ENCODE data around the gene YEATS4. TPM values are rescaled to one million over a fixed set of nuclear protein-coding genes. Genes with fewer than 3 reads are reported as not detected.

Gene YEATS4
- total and polyA plus RNA-seq, 10 donors: 11.3 to 36.5 (median 16.3) TPM

DNA sequence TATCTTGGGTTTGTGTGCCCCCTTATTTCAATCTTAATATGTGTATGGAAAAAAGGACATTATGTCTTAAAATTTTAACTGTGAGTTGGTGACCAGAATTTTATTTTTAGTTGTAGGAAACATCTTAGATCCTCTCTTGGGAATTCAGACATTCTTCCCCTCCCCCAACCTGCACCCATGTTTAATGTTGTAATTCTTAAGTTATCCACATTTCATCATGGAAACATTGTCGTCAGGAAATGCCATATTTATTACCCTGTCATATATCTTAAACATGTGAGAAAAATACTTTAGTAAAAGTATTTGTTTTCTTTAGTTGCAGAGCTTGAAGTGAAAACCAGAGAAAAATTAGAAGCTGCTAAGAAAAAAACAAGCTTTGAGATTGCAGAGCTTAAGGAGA, 30.3 kb downstream of the YEATS4 start:
- Histone ChIP-seq H3K27ac (no peak overlapping the region), H3K4me1 (no peaks in the 10 kb centered on the region), H3K27me3 (replicated peaks in 1 of 7) (no peaks in the 10 kb centered on the region), H3K4me3 (no peak overlapping the region), H3K36me3 (peaks cover 0 to 51% (median 17%) of the 10 kb centered on the region in 6 donors), H3K9me3 (no peaks in the 10 kb centered on the region)
- intact Hi-C loops (cut with DNase I; ENCODE audit: low total_unique reads): no loop called here
- WGBS, 5 donors: 38 to 58% (median 40%) methylated on average over 1 of the region's 1 CpG
- DNase-seq: no peak
- TF ChIP-seq, protein P1, sequence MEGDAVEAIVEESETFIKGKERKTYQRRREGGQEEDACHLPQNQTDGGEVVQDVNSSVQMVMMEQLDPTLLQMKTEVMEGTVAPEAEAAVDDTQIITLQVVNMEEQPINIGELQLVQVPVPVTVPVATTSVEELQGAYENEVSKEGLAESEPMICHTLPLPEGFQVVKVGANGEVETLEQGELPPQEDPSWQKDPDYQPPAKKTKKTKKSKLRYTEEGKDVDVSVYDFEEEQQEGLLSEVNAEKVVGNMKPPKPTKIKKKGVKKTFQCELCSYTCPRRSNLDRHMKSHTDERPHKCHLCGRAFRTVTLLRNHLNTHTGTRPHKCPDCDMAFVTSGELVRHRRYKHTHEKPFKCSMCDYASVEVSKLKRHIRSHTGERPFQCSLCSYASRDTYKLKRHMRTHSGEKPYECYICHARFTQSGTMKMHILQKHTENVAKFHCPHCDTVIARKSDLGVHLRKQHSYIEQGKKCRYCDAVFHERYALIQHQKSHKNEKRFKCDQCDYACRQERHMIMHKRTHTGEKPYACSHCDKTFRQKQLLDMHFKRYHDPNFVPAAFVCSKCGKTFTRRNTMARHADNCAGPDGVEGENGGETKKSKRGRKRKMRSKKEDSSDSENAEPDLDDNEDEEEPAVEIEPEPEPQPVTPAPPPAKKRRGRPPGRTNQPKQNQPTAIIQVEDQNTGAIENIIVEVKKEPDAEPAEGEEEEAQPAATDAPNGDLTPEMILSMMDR (IDR thresholded peaks at IDR 0.05 in 8 of 11, conservative IDR thresholded peaks at IDR 0.05 in 3 of 11): no peak
- TF ChIP-seq POLR2A (IDR thresholded peaks at IDR 0.05) (no peak), POLR2AphosphoS5 (IDR thresholded peaks at IDR 0.05) (no peak)

DNA sequence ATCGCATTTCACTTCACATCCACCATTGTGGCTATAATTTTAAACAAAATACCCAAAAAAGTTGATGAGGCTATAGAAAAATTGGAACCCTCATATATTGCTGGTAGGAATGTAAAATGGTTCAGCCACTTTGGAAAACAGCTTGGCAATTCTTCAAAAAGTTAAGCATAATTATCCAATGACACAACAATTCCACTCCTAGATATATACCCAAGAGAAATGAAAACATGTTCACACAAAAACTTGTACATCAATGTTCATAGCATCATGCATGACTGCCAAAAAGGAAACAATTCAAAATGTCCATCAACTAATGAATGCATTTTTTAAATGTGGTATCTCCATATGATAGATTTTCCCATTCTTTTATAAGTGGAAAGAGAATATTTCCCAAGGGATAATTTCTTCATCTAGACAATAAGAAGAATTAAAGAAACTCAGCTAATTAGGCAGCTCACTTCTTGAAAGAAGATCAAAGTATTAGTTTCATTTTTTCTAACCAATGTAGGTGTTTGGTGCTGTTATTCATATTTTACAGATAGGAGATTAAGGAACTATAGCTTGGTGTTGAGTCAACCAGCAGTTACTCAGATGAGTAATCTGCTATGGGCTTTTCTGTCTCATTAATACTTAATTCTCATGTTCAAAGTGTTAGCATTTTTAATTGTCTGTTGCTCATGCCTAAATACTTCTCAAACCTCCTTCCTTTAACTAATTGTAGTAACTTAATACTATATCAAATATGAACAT, 32.8 kb downstream of the YEATS4 start:
- intact Hi-C loops (cut with DNase I; ENCODE audit: low total_unique reads): no loop called here
- 95 to 100% (median 98%) methylated on average over 1 of the region's 1 CpG for WGBS, 5 donors
- DNase-seq: no peak
- H3K27me3 ChIP-seq (replicated peaks in 1 of 7): no peaks in the 10 kb centered on the region
- no peaks in the 10 kb centered on the region for H3K4me1 ChIP-seq
- peaks cover 0 to 54% (median 17%) of the 10 kb centered on the region in 6 donors for H3K36me3 ChIP-seq
- TF ChIP-seq POLR2A (IDR thresholded peaks at IDR 0.05) (no peak), POLR2AphosphoS5 (IDR thresholded peaks at IDR 0.05) (no peak)
- TF ChIP-seq, protein P1 (IDR thresholded peaks at IDR 0.05 in 8 of 11, conservative IDR thresholded peaks at IDR 0.05 in 3 of 11): no peak
- H3K4me3 ChIP-seq: no peak overlapping the region
- H3K9me3 ChIP-seq: peaks cover 0 to 15% (median 11%) of the 10 kb centered on the region in 8 donors
- H3K27ac ChIP-seq: no peak overlapping the region

DNA sequence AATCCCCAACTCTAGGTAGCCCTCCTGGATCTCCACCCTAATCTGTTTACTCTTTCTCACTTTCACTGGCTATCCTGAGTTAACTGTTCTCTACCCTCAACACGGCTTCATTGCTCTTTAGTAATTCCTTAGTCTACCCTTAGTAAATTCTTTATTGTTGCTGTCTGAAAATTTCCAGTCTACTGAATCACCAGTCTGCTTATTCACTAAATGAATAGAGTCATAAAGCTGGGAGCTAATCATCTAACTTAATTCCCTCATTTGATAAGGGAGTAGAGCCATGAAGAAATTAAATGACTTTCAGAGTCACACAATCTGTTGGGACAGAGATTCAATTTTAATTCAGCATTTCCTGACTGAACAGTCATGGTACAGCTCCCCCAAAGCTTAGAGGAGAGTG, 36.5 kb downstream of the YEATS4 start:
- H3K9me3 ChIP-seq: peaks cover 0 to 18% (median 13%) of the 10 kb centered on the region in 8 donors
- H3K4me3 ChIP-seq: no peak overlapping the region
- peaks cover 0 to 40% (median 10%) of the 10 kb centered on the region in 6 donors for H3K36me3 ChIP-seq
- no peak overlapping the region for H3K27ac ChIP-seq
- H3K4me1 ChIP-seq: no peaks in the 10 kb centered on the region
- no peak for DNase-seq
- TF ChIP-seq, protein P1 (IDR thresholded peaks at IDR 0.05 in 8 of 11, conservative IDR thresholded peaks at IDR 0.05 in 3 of 11): no peak
- TF ChIP-seq POLR2AphosphoS5 (IDR thresholded peaks at IDR 0.05): no peak
- TF ChIP-seq POLR2A (IDR thresholded peaks at IDR 0.05): no peak
- intact Hi-C loops (cut with DNase I; ENCODE audit: low total_unique reads): no loop called here
- H3K27me3 ChIP-seq (replicated peaks in 1 of 7): no peaks in the 10 kb centered on the region
- 89 to 100% (median 93%) methylated on average over 1 of the region's 1 CpG for WGBS, 5 donors

DNA sequence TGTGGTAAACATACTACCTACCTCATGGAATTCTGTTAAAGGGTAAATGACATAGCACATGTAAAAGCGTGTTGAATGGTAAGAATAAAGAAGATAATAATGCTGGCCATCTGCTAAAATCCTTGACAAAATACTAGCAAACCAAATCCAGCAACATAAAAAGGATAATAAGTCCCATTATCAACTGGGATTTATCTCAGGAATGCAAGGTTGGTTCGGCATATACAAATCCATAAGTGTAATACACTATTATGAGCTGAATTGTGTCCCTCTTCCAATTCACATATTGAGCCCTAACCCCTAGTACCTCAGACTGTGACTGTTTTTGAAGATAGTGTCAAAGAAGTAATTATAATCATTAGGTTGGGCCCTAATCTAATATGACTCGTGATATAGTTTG, 37.4 kb downstream of the YEATS4 start:
- H3K4me1 ChIP-seq: no peaks in the 10 kb centered on the region
- intact Hi-C loops (cut with DNase I; ENCODE audit: low total_unique reads): no loop called here
- TF ChIP-seq POLR2AphosphoS5 (IDR thresholded peaks at IDR 0.05) (no peak), POLR2A (IDR thresholded peaks at IDR 0.05) (no peak)
- TF ChIP-seq, protein P1 (IDR thresholded peaks at IDR 0.05 in 8 of 11, conservative IDR thresholded peaks at IDR 0.05 in 3 of 11): no peak
- DNase-seq: no peak
- no peaks in the 10 kb centered on the region for H3K27me3 ChIP-seq (replicated peaks in 1 of 7)
- H3K9me3 ChIP-seq: peaks cover 0 to 18% (median 13%) of the 10 kb centered on the region in 8 donors
- WGBS, 5 donors: 92 to 99% (median 97%) methylated on average over 3 of the region's 3 CpGs
- H3K4me3 ChIP-seq: no peak overlapping the region
- no peak overlapping the region for H3K27ac ChIP-seq
- peaks cover 0 to 30% (median 1%) of the 10 kb centered on the region in 6 donors for H3K36me3 ChIP-seq
